ENCODE measurements around the gene NR1D2.

Gene NR1D2

DNA sequence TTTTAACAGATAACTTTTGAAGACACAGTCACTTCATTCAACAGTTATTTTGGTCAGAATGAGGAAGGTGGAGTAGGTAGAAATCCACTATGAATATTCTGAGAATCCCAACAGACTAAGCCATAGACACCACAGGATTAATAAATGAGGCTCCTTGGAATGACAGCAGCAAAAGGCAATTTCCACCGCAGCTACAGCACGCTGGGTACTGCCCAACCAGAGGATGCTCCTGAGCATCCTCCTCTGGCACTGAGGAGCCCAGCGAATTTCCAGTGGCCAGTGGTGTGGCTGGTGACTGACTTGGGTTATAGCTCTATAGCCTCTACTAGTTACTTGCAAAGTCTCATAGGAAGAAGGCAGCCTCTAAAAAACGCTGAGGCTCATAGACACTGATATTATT is 3.6 kb upstream of the NR1D2 start:
- no peaks in the 10 kb centered on the region for H3K36me3 ChIP-seq (ENCODE audit: insufficient read depth)
- no peak overlapping the region for H3K9ac ChIP-seq
- H3K27ac ChIP-seq, result no peak overlapping the region
- H3K4me3 ChIP-seq (IDR thresholded peaks at IDR 0.05; ENCODE audit: insufficient read depth, low read depth, low read length), result no peak overlapping the region
- TF ChIP-seq, protein P1, sequence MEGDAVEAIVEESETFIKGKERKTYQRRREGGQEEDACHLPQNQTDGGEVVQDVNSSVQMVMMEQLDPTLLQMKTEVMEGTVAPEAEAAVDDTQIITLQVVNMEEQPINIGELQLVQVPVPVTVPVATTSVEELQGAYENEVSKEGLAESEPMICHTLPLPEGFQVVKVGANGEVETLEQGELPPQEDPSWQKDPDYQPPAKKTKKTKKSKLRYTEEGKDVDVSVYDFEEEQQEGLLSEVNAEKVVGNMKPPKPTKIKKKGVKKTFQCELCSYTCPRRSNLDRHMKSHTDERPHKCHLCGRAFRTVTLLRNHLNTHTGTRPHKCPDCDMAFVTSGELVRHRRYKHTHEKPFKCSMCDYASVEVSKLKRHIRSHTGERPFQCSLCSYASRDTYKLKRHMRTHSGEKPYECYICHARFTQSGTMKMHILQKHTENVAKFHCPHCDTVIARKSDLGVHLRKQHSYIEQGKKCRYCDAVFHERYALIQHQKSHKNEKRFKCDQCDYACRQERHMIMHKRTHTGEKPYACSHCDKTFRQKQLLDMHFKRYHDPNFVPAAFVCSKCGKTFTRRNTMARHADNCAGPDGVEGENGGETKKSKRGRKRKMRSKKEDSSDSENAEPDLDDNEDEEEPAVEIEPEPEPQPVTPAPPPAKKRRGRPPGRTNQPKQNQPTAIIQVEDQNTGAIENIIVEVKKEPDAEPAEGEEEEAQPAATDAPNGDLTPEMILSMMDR (conservative IDR thresholded peaks at IDR 0.05; ENCODE audit: low read depth, low read length), result no peak
- no peaks in the 10 kb centered on the region for H3K79me2 ChIP-seq (ENCODE audit: insufficient read depth, low read depth)
- H3K27me3 ChIP-seq (ENCODE audit: insufficient read depth, low read depth), result no peaks in the 10 kb centered on the region
- H2AFZ ChIP-seq (ENCODE audit: low read depth), result no peak overlapping the region
- H4K20me1 ChIP-seq (ENCODE audit: insufficient read depth), result no peaks in the 10 kb centered on the region
- peaks cover 8% of the 10 kb centered on the region for H3K4me1 ChIP-seq (ENCODE audit: low read depth, poor library complexity, severe bottlenecking)
- no peak overlapping the region for H3K4me2 ChIP-seq

DNA sequence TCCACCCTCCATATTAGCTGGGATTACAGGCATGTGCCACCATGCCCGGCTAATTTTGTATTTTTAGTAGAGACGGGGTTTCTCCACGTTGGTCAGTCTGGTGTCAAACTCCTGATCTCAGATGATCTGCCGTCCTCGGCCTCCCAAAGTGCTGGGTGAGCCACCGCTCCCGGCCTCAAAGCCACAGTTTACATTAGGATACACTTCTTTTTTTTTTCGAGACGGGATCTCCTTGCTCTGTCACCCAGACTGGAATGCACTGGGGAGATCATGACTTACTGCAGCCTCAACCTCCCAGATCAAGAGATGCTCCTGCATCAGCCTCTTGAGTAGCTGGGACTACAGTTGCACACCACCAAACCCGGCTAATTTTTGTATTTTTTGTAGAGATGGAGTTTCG is 2.5 kb upstream of the NR1D2 start:
- no peak overlapping the region for H3K4me2 ChIP-seq
- no peaks in the 10 kb centered on the region for H4K20me1 ChIP-seq (ENCODE audit: insufficient read depth)
- TF ChIP-seq, protein P1 (conservative IDR thresholded peaks at IDR 0.05; ENCODE audit: low read depth, low read length), result no peak
- H3K9ac ChIP-seq, result no peak overlapping the region
- peaks cover 18% of the 10 kb centered on the region for H3K4me1 ChIP-seq (ENCODE audit: low read depth, poor library complexity, severe bottlenecking)
- no peak overlapping the region for H3K27ac ChIP-seq
- H3K36me3 ChIP-seq (ENCODE audit: insufficient read depth), result no peaks in the 10 kb centered on the region
- peaks cover 8% of the 10 kb centered on the region; the same call in 1 of the 2 replicates for H3K79me2 ChIP-seq (ENCODE audit: insufficient read depth, low read depth)
- no peak overlapping the region for H3K4me3 ChIP-seq (IDR thresholded peaks at IDR 0.05; ENCODE audit: insufficient read depth, low read depth, low read length)
- no peaks in the 10 kb centered on the region for H3K27me3 ChIP-seq (ENCODE audit: insufficient read depth, low read depth)
- H2AFZ ChIP-seq (ENCODE audit: low read depth), result no peak overlapping the region

DNA sequence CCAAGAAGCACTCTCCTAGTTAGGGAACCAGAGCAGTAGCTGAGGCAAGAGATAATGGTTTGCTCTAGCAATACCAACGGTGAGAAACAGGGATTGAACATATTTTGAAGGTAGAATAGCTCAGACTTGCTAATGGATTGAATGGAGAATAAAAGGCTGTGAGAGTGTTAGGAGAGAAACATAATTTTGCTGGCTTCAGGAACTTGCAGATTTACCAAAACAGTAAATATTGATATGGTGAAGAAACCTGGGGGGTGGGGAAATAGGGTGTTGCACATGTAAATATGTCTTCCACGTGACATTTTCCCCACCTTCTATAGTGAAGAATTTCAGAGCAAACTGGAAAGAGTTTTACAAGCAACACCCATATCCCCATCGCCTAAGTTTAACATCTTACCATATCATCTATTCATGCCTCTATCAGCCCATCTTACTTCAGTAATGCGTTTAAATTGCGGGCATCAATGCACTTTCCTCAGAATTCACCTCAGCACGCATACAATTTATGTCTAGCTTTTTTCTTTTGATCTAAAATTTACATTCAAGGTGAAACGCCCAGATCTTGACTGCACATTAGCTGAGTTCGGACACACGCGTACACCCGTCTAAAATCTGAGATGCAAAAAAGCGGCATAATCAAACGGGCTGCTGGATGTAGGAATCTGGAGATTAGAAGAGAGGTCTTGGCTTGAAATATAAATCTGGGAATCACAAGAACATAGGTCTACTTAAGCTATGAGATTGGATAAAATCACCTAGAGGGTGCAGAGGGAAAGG is 891 bp upstream of the NR1D2 start:
- H3K4me2 ChIP-seq, result peak overlapping the region; percentile 54; the same call in 1 of the 2 replicates
- H3K27me3 ChIP-seq (ENCODE audit: insufficient read depth, low read depth), result no peaks in the 10 kb centered on the region
- H3K4me3 ChIP-seq (IDR thresholded peaks at IDR 0.05; ENCODE audit: insufficient read depth, low read depth, low read length), result no peak overlapping the region
- peak overlapping the region; percentile 41; the same call in 1 of the 2 replicates for H3K9ac ChIP-seq
- H3K36me3 ChIP-seq (ENCODE audit: insufficient read depth), result no peaks in the 10 kb centered on the region
- H4K20me1 ChIP-seq (ENCODE audit: insufficient read depth), result no peaks in the 10 kb centered on the region
- peaks cover 24% of the 10 kb centered on the region for H3K4me1 ChIP-seq (ENCODE audit: low read depth, poor library complexity, severe bottlenecking)
- H3K27ac ChIP-seq, result no peak overlapping the region
- TF ChIP-seq, protein P1 (conservative IDR thresholded peaks at IDR 0.05; ENCODE audit: low read depth, low read length), result no peak
- H3K79me2 ChIP-seq (ENCODE audit: insufficient read depth, low read depth), result peaks cover 23% of the 10 kb centered on the region; the same call in 1 of the 2 replicates
- H2AFZ ChIP-seq (ENCODE audit: low read depth), result peak overlapping the region; percentile 52; the same call in 1 of the 2 replicates

DNA sequence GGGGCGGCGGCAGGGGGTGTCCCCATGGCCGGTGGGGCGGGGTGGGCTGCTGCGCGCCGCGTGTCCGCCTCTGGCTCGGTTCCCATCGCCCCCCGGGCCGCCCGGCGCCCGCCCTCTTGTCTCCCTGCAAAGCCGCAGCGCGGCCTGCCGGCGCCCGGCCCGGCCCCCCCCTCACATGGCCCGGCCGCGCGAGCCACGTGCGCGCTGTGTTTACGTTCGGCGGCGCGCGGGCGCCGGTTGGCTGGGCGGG is 502 bp downstream of the NR1D2 start:
- Histone ChIP-seq H3K9ac (peak overlapping the region; percentile 78), H3K4me1 (ENCODE audit: low read depth, poor library complexity, severe bottlenecking) (peaks cover 38% of the 10 kb centered on the region), H3K4me3 (IDR thresholded peaks at IDR 0.05; ENCODE audit: insufficient read depth, low read depth, low read length) (no peak overlapping the region), H2AFZ (ENCODE audit: low read depth) (peak overlapping the region; percentile 14; the same call in 1 of the 2 replicates), H3K27me3 (ENCODE audit: insufficient read depth, low read depth) (no peaks in the 10 kb centered on the region), H3K79me2 (ENCODE audit: insufficient read depth, low read depth) (peaks cover 34% of the 10 kb centered on the region; the same call in 1 of the 2 replicates), H4K20me1 (ENCODE audit: insufficient read depth) (no peaks in the 10 kb centered on the region), H3K4me2 (no peak overlapping the region), H3K36me3 (ENCODE audit: insufficient read depth) (no peaks in the 10 kb centered on the region), H3K27ac (peak overlapping the region; percentile 72)
- TF ChIP-seq, protein P1 (conservative IDR thresholded peaks at IDR 0.05; ENCODE audit: low read depth, low read length), result no peak

All from KMS-11 (cell line).